Endothelial cell of umbilical vein (primary cell): ENCODE data around the gene MLF1.

ENCODE experiments used
- EZH2 ChIP-seq: IDR thresholded peaks from 2 replicates; pipeline ENCODE4 v1.6.1; 2012; ENCODE audit warnings: borderline replicate concordance, low read depth, mild to moderate bottlenecking, moderate library complexity, low read length, inconsistent platforms; ENCODE audit not compliant: severe bottlenecking
- FOS ChIP-seq: IDR thresholded peaks from 2 replicates; pipeline ENCODE4 v1.6.1; 2011; ENCODE audit warnings: mild to moderate bottlenecking, low read length, moderate library complexity, borderline replicate concordance; ENCODE audit not compliant: insufficient read depth
- GATA2 ChIP-seq: IDR thresholded peaks from 2 replicates; pipeline ENCODE4 v1.7.0; 2011; ENCODE audit warnings: low read depth, mild to moderate bottlenecking, moderate library complexity, mixed read lengths, low read length; ENCODE audit not compliant: insufficient read length, insufficient read depth
- JUN ChIP-seq: IDR thresholded peaks from 2 replicates; pipeline ENCODE4 v1.6.1; 2011; ENCODE audit warnings: borderline replicate concordance, low read depth; ENCODE audit not compliant: insufficient read length, insufficient read depth
- MYC ChIP-seq: IDR thresholded peaks from one replicate; pipeline ENCODE4 v1.6.1; 2011; ENCODE audit warnings: mild to moderate bottlenecking, low read depth, low read length
- POLR2A ChIP-seq: IDR thresholded peaks from 2 replicates; pipeline ENCODE4 v1.6.1; 2012; ENCODE audit warnings: low read depth, mild to moderate bottlenecking, control low read depth, low read length
- POLR2AphosphoS5 ChIP-seq: IDR thresholded peaks from 2 replicates; pipeline ENCODE4 v1.6.1; 2012; ENCODE audit warnings: low read depth, mild to moderate bottlenecking, control low read depth, low read length, moderate library complexity; ENCODE audit not compliant: insufficient read depth
- TF ChIP-seq, protein P1 (sequence below), 2 donors: IDR thresholded peaks; 1 replicate in 1 of 2; 2 replicates in 1 of 2; pipeline ENCODE4 v1.5.1; 2011; ENCODE audit warnings: low read length in 2 of 2, mild to moderate bottlenecking in 2 of 2, moderate library complexity in 2 of 2, control low read depth in 1 of 2, inconsistent platforms in 1 of 2, low read depth in 1 of 2; ENCODE audit not compliant: insufficient read depth in 1 of 2; ENCODE audit errors: extremely low read depth in 1 of 2
- TF ChIP-seq, protein P2 (sequence below): IDR thresholded peaks from 2 replicates; pipeline ENCODE4 v1.6.1; 2011; ENCODE audit not compliant: insufficient read depth, insufficient read length

DNA sequence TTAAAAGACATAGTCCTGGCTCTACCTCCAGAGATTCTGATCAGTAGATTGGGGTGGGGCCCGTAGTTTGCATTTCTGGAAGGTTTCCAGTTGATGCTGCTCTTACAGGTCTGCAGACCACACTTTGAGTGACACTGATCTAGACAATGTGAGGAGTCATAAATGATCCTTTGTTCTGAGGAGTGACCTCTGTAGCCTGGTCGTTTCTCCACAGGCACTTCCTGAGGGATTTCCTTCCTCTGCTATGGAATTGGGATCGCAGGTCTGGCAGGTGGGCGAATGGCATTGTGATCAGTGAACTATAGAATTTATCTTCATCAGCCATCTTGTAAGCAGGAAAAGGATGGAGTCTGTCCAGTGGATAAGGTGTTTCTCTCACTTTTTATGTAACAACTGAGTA is 78.8 kb downstream of the MLF1 start:
- TF ChIP-seq EZH2 (no peak), FOS (peak; percentile 39), POLR2AphosphoS5 (peak; percentile 64), POLR2A (peak; percentile 57), MYC (no peak), JUN (peak; percentile 43), GATA2 (peak; percentile 92)
- TF ChIP-seq, protein P1, sequence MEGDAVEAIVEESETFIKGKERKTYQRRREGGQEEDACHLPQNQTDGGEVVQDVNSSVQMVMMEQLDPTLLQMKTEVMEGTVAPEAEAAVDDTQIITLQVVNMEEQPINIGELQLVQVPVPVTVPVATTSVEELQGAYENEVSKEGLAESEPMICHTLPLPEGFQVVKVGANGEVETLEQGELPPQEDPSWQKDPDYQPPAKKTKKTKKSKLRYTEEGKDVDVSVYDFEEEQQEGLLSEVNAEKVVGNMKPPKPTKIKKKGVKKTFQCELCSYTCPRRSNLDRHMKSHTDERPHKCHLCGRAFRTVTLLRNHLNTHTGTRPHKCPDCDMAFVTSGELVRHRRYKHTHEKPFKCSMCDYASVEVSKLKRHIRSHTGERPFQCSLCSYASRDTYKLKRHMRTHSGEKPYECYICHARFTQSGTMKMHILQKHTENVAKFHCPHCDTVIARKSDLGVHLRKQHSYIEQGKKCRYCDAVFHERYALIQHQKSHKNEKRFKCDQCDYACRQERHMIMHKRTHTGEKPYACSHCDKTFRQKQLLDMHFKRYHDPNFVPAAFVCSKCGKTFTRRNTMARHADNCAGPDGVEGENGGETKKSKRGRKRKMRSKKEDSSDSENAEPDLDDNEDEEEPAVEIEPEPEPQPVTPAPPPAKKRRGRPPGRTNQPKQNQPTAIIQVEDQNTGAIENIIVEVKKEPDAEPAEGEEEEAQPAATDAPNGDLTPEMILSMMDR (IDR thresholded peaks at IDR 0.05; ENCODE audit: extremely low read depth in 1 of 2, insufficient read depth in 1 of 2, low read depth in 1 of 2, low read length in 2 of 2) = no peak
- TF ChIP-seq, protein P2, sequence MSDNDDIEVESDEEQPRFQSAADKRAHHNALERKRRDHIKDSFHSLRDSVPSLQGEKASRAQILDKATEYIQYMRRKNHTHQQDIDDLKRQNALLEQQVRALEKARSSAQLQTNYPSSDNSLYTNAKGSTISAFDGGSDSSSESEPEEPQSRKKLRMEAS = no peak
